ENCODE measurements around the gene ZFP91. TPM values are rescaled to one million over a fixed set of nuclear protein-coding genes. Genes with fewer than 3 reads are reported as not detected.

ZFP91 gene
- total and polyA plus RNA-seq, 2 of the 4 experiments (the other 2 are of a cell fraction) = 20.7 to 25.3 TPM

GRCh38 chr11:58579192-58580129 lies 598 bp downstream of the ZFP91 start:
- Histone ChIP-seq H3K27ac (ENCODE audit: insufficient read depth, low read length) (peak overlapping the region; percentile 83), H3K23ac (ENCODE audit: low read depth, low read length) (peak overlapping the region; percentile 100), H3K4me2 (ENCODE audit: low read depth, low read length) (peak overlapping the region; percentile 74), H3K79me1 (ENCODE audit: low read depth in 1 of 2, low read length in 2 of 2) (peaks cover 8 to 26% of the 10 kb centered on the region in 2 experiments; a peak in 3 of 4 replicates), H2BK20ac (ENCODE audit: low read depth, low read length) (peak overlapping the region; percentile 78; the same call in 1 of the 2 replicates), H2BK15ac (ENCODE audit: low read depth, low read length) (peak overlapping the region; percentile 67; the same call in 1 of the 3 replicates), H3K4me1 (ENCODE audit: control insufficient read depth, insufficient read depth, low read length) (peaks cover 8% of the 10 kb centered on the region), H4K5ac (ENCODE audit: low read depth, low read length) (peak overlapping the region; percentile 51), H4K91ac (ENCODE audit: insufficient read depth, low read depth, low read length) (peak overlapping the region; percentile 73), H3K14ac (replicated peaks; ENCODE audit: low read depth, low read length) (peak overlapping the region; percentile 98), H3K27me3 (ENCODE audit: control insufficient read depth, insufficient read depth, low read length) (no peaks in the 10 kb centered on the region), H2BK120ac (ENCODE audit: low read depth, low read length) (peak overlapping the region; percentile 88; the same call in 1 of the 2 replicates), H2BK5ac (ENCODE audit: low read depth, low read length, poor library complexity, severe bottlenecking) (peak overlapping the region; percentile 82), H3K9me1 (ENCODE audit: insufficient read depth, low read length) (peaks cover 5% of the 10 kb centered on the region; the same call in 1 of the 2 replicates), H3K36me3 (ENCODE audit: control insufficient read depth, insufficient read depth, low read length) (no peaks in the 10 kb centered on the region), H2AFZ (replicated peaks; ENCODE audit: low read length, poor library complexity) (peak overlapping the region; percentile 94), H3K18ac (ENCODE audit: low read depth, low read length) (peak overlapping the region; percentile 55), H4K8ac (ENCODE audit: low read depth in 2 of 2, low read length in 2 of 2) (peak overlapping the region; percentile 14 to 90; a peak in 3 of 4 replicates), H3K4ac (ENCODE audit: low read depth, low read length) (peak overlapping the region; percentile 96), H3K56ac (ENCODE audit: extremely low read depth, insufficient read depth, low read length) (peak overlapping the region; percentile 96), H4K20me1 (ENCODE audit: insufficient read depth, low read length) (peaks cover 9% of the 10 kb centered on the region), H2AK9ac (replicated peaks; ENCODE audit: low read depth, low read length, poor library complexity) (peak overlapping the region; percentile 96), H3K9me3 (ENCODE audit: control insufficient read depth, insufficient read depth, low read length) (no peaks in the 10 kb centered on the region), H3K4me3 (ENCODE audit: insufficient read depth, low read depth, low read length) (peak overlapping the region; percentile 74), H3K9ac (ENCODE audit: low read depth, low read length) (peak overlapping the region; percentile 93), H2AK5ac (ENCODE audit: low read depth, low read length) (peak overlapping the region; percentile 97)
- dilution Hi-C loops (cut with HindIII; ENCODE audit: low sequenced_read_pairs, unreplicated experiment) = no loop called here
- peak; percentile 91 for DNase-seq
- ChIA-PET CTCF (interaction anchor here (1.3 kb wide), 1 partner anchor 12 kb away, joined by 4 read pairs; no protein-coding TSS in a partner anchor), POLR2A (ENCODE audit: unreplicated experiment) (no interaction called here)
- intact Hi-C loops (cut with micrococcal nuclease) = loop anchor here (2.0 to 10.0 kb wide), 4 partner anchors 15 to 975 kb away; partner anchors contain the start of gene FAM111A
- peak; percentile 24 for ATAC-seq (ENCODE audit: low read depth)
- BruUV-seq (replicated peaks) = TSS peak; percentile 44
- in situ Hi-C loops (cut with MboI; ENCODE audit: low sequenced_read_pairs) = loop anchor here (5.0 to 25.0 kb wide), 3 partner anchors 48 to 983 kb away; no protein-coding TSS in a partner anchor
- WGBS, 2 experiments (ENCODE audit: extremely low coverage in 2 of 2, insufficient read length in 1 of 2) = 0% methylated on average over 35 of the region's 78 CpGs; no CpG with 5 or more reads in 1 of the 2 experiments
- TF ChIP-seq MAZ (IDR thresholded peaks at IDR 0.05; ENCODE audit: borderline replicate concordance, low read depth, low read length) (peak; percentile 92), CHD1 (IDR thresholded peaks at IDR 0.05; ENCODE audit: low read depth, low read length) (no peak; the same call in 1 of the 2 replicates), RCOR1 (IDR thresholded peaks at IDR 0.05; ENCODE audit: insufficient replicate concordance, low read length) (peak; percentile 46), NFE2L2 (IDR thresholded peaks at IDR 0.05; ENCODE audit: low read depth, low read length) (no peak), RFX5 (IDR thresholded peaks at IDR 0.05; ENCODE audit: low read depth, low read length) (no peak), POLR2A (IDR thresholded peaks at IDR 0.05; ENCODE audit: low read depth, low read length) (peak; percentile 77), MAFK (IDR thresholded peaks at IDR 0.05; ENCODE audit: low read depth, low read length) (no peak), CTCF (conservative IDR thresholded peaks at IDR 0.05; ENCODE audit: low read depth, low read length) (peak; percentile 84), BHLHE40 (IDR thresholded peaks at IDR 0.05; ENCODE audit: low read depth, low read length) (peak; percentile 84), SMC3 (IDR thresholded peaks at IDR 0.05; ENCODE audit: low read depth, low read length) (peak; percentile 29; the same call in 1 of the 2 replicates)
- TF ChIP-seq, protein P1, sequence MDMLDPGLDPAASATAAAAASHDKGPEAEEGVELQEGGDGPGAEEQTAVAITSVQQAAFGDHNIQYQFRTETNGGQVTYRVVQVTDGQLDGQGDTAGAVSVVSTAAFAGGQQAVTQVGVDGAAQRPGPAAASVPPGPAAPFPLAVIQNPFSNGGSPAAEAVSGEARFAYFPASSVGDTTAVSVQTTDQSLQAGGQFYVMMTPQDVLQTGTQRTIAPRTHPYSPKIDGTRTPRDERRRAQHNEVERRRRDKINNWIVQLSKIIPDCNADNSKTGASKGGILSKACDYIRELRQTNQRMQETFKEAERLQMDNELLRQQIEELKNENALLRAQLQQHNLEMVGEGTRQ (IDR thresholded peaks at IDR 0.05; ENCODE audit: low read depth, low read length) = peak; percentile 98
- TF ChIP-seq, protein P2, sequence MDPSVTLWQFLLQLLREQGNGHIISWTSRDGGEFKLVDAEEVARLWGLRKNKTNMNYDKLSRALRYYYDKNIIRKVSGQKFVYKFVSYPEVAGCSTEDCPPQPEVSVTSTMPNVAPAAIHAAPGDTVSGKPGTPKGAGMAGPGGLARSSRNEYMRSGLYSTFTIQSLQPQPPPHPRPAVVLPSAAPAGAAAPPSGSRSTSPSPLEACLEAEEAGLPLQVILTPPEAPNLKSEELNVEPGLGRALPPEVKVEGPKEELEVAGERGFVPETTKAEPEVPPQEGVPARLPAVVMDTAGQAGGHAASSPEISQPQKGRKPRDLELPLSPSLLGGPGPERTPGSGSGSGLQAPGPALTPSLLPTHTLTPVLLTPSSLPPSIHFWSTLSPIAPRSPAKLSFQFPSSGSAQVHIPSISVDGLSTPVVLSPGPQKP (IDR thresholded peaks at IDR 0.05; ENCODE audit: borderline replicate concordance, low read depth, low read length) = no peak
